Activated naive CD4-positive, alpha-beta T cell treated with anti-CD3 and anti-CD28 coated beads, Interleukin-2, amount 50 U/mL, for 24 hours (primary cell): ENCODE measurements around the gene GPD1L.

Source experiments
- H3K27ac Mint-ChIP-seq: one replicate; pipeline ENCODE4 v1.8.0; 2021; ENCODE audit warnings: mild to moderate bottlenecking, mixed read lengths
- H3K27me3 Mint-ChIP-seq: one replicate; pipeline ENCODE4 v1.8.0; 2021; ENCODE audit warnings: mixed read lengths
- H3K36me3 Mint-ChIP-seq: one replicate; pipeline ENCODE4 v1.8.0; 2021; ENCODE audit warnings: mixed read lengths
- H3K4me1 Mint-ChIP-seq: one replicate; pipeline ENCODE4 v1.8.0; 2021; ENCODE audit warnings: mixed read lengths
- H3K4me3 Mint-ChIP-seq: one replicate; pipeline ENCODE4 v1.8.0; 2021; ENCODE audit warnings: mild to moderate bottlenecking, mixed read lengths
- H3K9me3 Mint-ChIP-seq: one replicate; pipeline ENCODE4 v1.8.0; 2021; ENCODE audit warnings: mixed read lengths

The GPD1L gene

DNA sequence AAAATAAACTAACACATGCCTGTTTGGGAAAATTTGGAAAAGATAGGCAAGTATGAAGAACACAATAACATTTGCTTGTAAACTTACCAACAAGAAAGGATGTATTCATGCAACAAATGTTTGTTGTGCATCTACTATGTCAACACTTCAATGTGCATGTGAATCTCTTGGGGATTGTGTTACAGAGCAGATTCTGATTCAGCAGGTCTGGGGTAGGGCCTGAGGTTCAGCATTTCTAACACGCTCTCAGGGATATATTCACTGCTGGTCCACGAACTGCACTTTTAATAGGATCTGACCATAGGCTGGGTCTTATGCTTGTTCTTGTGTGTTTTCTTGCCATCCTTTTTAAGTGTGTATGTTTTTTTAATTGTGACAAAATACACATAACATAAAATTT is 11.8 kb downstream of the GPD1L start:
- H3K27ac Mint-ChIP-seq = no peak overlapping the region
- no peaks in the 10 kb centered on the region for H3K27me3 Mint-ChIP-seq
- H3K9me3 Mint-ChIP-seq = no peaks in the 10 kb centered on the region
- H3K4me3 Mint-ChIP-seq = no peak overlapping the region
- peaks cover 5% of the 10 kb centered on the region for H3K36me3 Mint-ChIP-seq
- peaks cover 63% of the 10 kb centered on the region for H3K4me1 Mint-ChIP-seq

- peaks cover 44% of the 10 kb centered on the region for H3K4me1 Mint-ChIP-seq
- H3K36me3 Mint-ChIP-seq = peaks cover 4% of the 10 kb centered on the region
- no peaks in the 10 kb centered on the region for H3K27me3 Mint-ChIP-seq
- no peaks in the 10 kb centered on the region for H3K9me3 Mint-ChIP-seq
- H3K27ac Mint-ChIP-seq = no peak overlapping the region
- H3K4me3 Mint-ChIP-seq = no peak overlapping the region
Observed at GRCh38 chr3:32120471-32120870, 14.1 kb downstream of the GPD1L start.

- Mint-ChIP-seq H3K27me3 (no peaks in the 10 kb centered on the region), H3K4me3 (no peak overlapping the region), H3K4me1 (peaks cover 46% of the 10 kb centered on the region), H3K36me3 (peaks cover 5% of the 10 kb centered on the region), H3K27ac (no peak overlapping the region), H3K9me3 (no peaks in the 10 kb centered on the region)
Observed at GRCh38 chr3:32121137-32121536, 14.7 kb downstream of the GPD1L start.

GRCh38 chr3:32123620-32124019 is 17.2 kb downstream of the GPD1L start:
- no peaks in the 10 kb centered on the region for H3K27me3 Mint-ChIP-seq
- H3K27ac Mint-ChIP-seq = no peak overlapping the region
- peaks cover 10% of the 10 kb centered on the region for H3K36me3 Mint-ChIP-seq
- H3K9me3 Mint-ChIP-seq = no peaks in the 10 kb centered on the region
- peaks cover 29% of the 10 kb centered on the region for H3K4me1 Mint-ChIP-seq
- no peak overlapping the region for H3K4me3 Mint-ChIP-seq

DNA sequence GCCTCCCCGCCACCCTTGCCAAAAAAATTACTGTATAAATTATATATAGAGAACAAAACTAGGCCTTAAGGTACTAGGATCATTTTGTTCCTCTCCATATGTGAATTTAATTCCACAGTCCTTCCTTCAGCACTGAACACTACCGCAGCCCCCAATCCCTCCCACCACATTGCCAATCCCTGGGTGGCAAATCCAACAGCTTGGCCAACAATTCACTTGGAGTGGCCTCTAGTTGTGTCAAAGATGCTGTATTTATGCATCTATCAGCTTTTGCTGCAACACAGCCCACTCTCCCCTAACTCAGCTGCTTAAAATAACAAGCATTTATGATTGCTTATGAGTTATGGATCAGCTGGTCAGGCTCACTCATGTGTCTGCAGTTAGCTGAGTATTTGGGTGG is 18.6 kb downstream of the GPD1L start:
- H3K36me3 Mint-ChIP-seq = peaks cover 16% of the 10 kb centered on the region
- H3K27me3 Mint-ChIP-seq = no peaks in the 10 kb centered on the region
- no peaks in the 10 kb centered on the region for H3K9me3 Mint-ChIP-seq
- H3K4me1 Mint-ChIP-seq = peaks cover 19% of the 10 kb centered on the region
- no peak overlapping the region for H3K4me3 Mint-ChIP-seq
- no peak overlapping the region for H3K27ac Mint-ChIP-seq

DNA sequence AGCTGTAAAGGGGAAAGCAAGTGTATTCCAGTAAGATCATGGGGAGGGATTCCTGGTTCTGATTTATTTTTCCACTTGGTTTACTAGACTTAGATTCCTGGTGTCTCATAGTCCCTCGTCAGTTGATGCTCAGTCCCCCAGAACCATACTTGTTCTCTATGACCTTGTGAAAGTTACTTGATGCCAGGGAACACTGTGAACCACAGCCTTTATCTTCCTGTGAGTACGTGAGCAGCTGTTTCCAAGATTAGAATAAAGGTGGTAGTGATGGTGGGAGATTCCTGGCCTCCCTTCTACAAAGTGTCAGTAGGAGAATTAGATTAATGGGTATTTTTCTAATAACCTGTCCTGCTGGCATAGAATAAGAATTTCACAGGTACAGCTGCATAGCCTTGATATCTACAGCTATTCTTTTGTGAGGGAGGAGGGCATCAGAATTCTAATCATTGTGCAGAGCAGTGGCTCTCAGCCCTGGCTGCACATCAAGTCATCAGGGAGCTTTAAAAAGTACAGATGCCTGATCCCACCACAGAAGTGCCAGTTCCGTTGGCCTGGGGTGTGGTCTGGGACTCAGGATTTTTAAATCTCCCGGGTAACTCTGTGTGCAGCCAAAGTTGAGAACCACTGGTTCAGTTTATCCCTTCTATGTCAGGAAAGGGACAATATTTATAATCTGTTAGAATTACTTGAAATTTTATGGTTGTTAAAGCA is 20.0 kb downstream of the GPD1L start:
- Mint-ChIP-seq H3K27me3 (no peaks in the 10 kb centered on the region), H3K36me3 (peaks cover 20% of the 10 kb centered on the region), H3K27ac (no peak overlapping the region), H3K4me1 (peaks cover 14% of the 10 kb centered on the region), H3K4me3 (no peak overlapping the region), H3K9me3 (no peaks in the 10 kb centered on the region)

DNA sequence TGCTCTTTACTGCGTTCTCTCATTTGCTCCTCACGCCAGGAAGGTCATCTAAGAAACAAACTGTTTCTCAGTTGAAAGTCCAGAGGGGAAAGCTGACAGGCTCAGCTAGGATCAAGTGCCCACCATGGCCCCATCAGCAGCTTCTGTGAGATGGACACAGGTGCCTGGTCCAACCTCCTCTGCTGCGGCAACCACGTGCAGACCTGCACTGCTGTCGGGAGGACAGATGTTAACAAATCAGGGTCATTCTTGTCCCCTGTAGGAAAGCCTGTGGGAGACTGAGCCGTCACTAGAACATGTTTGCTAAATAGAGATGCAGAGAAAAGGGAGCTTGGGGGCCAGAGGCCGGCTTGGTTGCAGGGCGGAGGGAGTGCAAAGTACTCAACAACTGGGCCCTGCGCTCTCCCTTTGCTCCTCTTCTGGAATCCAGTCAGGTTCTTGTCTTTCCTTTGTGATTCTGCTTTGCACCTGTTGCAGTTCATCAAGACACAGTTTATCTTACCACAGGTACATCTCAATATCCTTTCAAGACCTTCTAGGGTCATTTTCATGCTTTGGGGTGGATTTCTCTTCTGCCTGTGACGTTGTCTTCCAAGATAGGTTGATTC is 20.9 kb downstream of the GPD1L start:
- Mint-ChIP-seq H3K36me3 (peaks cover 21% of the 10 kb centered on the region), H3K9me3 (no peaks in the 10 kb centered on the region), H3K4me3 (no peak overlapping the region), H3K27me3 (no peaks in the 10 kb centered on the region), H3K4me1 (peaks cover 14% of the 10 kb centered on the region), H3K27ac (no peak overlapping the region)

DNA sequence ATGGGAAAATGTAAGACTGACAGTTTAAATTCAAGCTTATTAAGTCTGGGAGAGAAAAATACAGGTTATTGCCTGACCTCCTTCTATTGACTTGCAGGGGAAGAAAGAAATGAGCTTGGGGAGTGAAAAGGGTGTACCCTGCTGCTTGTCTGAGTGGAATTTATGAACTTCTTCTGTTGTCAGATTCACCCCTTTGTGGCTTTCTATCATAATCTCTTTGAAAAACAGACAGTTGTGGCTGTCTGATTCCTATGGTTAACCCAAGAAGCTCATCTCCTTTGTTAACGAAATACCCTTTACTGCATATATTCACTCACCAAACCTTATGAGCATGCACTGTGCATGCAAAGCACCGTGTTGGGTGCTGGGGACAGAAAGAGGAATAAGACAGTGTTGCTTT is 22.5 kb downstream of the GPD1L start:
- Mint-ChIP-seq H3K27me3 (no peaks in the 10 kb centered on the region), H3K4me3 (no peak overlapping the region), H3K4me1 (peaks cover 14% of the 10 kb centered on the region), H3K27ac (no peak overlapping the region), H3K36me3 (peaks cover 22% of the 10 kb centered on the region), H3K9me3 (no peaks in the 10 kb centered on the region)

DNA sequence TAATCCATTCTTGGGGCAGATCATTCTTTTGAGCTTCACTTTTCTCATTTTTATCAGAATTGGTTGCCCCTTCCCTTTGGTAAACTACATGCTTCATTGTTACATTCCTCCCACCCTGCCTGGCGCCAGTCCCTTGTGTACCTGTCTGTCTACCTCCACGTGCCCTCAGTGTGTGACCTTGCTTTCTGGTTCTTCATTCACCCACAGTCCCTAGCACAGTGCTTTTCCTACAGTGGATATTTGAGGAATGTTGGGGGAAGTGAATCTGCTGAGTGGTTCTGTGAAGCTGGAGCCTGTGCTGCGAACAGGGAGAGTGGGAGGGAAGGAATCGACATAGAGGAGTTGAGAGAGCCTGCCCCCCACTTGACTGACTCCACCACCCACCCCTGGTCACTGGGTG is 23.4 kb downstream of the GPD1L start:
- Mint-ChIP-seq H3K4me3 (no peak overlapping the region), H3K27ac (no peak overlapping the region), H3K4me1 (peaks cover 14% of the 10 kb centered on the region), H3K36me3 (peaks cover 22% of the 10 kb centered on the region), H3K9me3 (no peaks in the 10 kb centered on the region), H3K27me3 (no peaks in the 10 kb centered on the region)

DNA sequence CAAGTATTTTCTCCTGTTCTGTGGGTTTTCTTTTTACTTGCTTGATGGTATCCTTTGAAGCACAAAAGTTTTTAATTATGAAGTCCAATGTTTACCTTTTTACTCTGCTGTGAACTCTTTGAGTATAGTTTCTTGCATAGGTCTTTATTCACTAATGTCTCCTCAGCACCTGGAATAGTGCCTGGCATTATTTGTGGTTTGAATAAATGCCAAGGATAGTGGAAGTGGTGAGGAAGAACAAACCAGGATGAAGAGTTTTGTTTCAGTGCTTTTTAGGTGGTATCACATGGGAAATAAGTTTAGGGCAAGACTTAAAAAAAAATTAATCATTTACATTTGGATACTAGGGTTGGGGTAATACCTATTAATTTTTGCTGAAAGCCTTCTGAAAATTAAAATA is 25.7 kb downstream of the GPD1L start:
- Mint-ChIP-seq H3K4me1 (peaks cover 7% of the 10 kb centered on the region), H3K36me3 (peaks cover 25% of the 10 kb centered on the region), H3K9me3 (no peaks in the 10 kb centered on the region), H3K4me3 (no peak overlapping the region), H3K27ac (no peak overlapping the region), H3K27me3 (no peaks in the 10 kb centered on the region)

DNA sequence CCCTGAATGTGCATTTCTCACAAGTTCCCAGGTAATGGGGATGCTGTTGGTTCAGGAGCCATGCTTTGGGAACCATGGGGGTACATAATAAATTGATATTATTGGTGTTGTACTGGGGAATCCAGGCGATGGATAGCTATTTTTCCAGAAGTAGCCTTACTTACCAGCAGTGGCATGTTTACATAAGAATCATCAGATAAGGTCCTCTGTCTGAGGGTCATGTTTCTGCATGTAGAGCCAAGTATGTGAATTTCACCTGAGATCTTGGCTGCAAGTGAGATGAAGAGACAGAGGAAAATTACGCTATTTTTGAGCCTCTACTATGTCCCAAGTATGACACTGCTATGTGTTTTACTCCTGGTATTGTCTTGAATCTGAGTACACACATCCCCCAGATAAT is 26.3 kb downstream of the GPD1L start:
- no peaks in the 10 kb centered on the region for H3K9me3 Mint-ChIP-seq
- H3K27ac Mint-ChIP-seq = no peak overlapping the region
- no peak overlapping the region for H3K4me3 Mint-ChIP-seq
- no peaks in the 10 kb centered on the region for H3K27me3 Mint-ChIP-seq
- peaks cover 25% of the 10 kb centered on the region for H3K36me3 Mint-ChIP-seq
- peaks cover 12% of the 10 kb centered on the region for H3K4me1 Mint-ChIP-seq

DNA sequence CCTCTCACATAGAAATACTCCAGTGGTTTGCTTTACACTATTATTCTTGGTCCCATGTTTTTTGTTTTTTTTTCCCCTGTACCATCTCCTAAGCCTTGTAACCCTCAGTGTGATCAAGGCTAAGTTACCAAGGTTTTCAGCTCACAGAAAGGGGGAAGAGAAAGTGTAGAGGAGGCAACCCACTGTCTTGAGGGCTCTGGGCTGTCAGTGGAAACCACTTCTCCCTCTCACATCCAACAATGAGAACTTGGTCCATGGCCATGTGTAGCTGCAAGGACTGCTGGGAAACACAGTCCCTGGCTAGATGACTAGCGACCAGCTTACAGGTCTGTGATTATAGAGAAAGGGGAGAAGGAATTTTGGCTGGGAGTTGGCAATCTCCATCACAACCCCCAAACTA is 30.3 kb downstream of the GPD1L start:
- Mint-ChIP-seq H3K9me3 (no peaks in the 10 kb centered on the region), H3K4me1 (peaks cover 18% of the 10 kb centered on the region), H3K27ac (no peak overlapping the region), H3K36me3 (peaks cover 9% of the 10 kb centered on the region), H3K4me3 (no peak overlapping the region), H3K27me3 (no peaks in the 10 kb centered on the region)

- peaks cover 9% of the 10 kb centered on the region for H3K36me3 Mint-ChIP-seq
- no peaks in the 10 kb centered on the region for H3K27me3 Mint-ChIP-seq
- peaks cover 18% of the 10 kb centered on the region for H3K4me1 Mint-ChIP-seq
- H3K4me3 Mint-ChIP-seq = no peak overlapping the region
- H3K9me3 Mint-ChIP-seq = no peaks in the 10 kb centered on the region
- no peak overlapping the region for H3K27ac Mint-ChIP-seq
Observed at GRCh38 chr3:32137870-32138269, 31.4 kb downstream of the GPD1L start.

DNA sequence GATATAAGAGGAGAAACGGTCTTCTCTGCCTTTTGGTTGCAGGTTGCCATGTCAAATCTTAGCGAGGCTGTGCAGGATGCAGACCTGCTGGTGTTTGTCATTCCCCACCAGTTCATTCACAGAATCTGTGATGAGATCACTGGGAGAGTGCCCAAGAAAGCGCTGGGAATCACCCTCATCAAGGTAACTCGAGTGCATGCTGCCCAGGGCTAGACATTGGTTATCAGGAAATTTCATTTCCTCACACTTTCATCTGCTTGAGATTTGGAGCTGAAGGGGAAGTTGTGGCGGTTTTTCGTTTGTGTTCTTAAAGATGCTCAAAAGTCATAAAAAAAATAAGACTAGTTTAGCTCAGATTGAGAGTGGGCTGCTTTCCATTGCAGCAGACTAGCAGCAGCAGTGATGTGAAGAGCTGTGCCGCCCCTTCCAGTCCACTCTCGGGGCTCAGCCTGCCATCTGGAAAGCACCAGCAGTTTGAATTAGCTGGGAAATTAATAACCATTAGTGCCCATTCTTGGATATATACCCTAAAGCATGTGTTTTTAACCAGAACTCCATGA is 32.2 kb downstream of the GPD1L start:
- Mint-ChIP-seq H3K9me3 (no peaks in the 10 kb centered on the region), H3K27me3 (no peaks in the 10 kb centered on the region), H3K4me3 (no peak overlapping the region), H3K36me3 (peaks cover 7% of the 10 kb centered on the region), H3K4me1 (peaks cover 18% of the 10 kb centered on the region), H3K27ac (no peak overlapping the region)

GRCh38 chr3:32140943-32141342 is 34.5 kb downstream of the GPD1L start:
- no peak overlapping the region for H3K4me3 Mint-ChIP-seq
- H3K27me3 Mint-ChIP-seq = no peaks in the 10 kb centered on the region
- H3K4me1 Mint-ChIP-seq = peaks cover 18% of the 10 kb centered on the region
- H3K36me3 Mint-ChIP-seq = peaks cover 4% of the 10 kb centered on the region
- H3K27ac Mint-ChIP-seq = no peak overlapping the region
- H3K9me3 Mint-ChIP-seq = no peaks in the 10 kb centered on the region

DNA sequence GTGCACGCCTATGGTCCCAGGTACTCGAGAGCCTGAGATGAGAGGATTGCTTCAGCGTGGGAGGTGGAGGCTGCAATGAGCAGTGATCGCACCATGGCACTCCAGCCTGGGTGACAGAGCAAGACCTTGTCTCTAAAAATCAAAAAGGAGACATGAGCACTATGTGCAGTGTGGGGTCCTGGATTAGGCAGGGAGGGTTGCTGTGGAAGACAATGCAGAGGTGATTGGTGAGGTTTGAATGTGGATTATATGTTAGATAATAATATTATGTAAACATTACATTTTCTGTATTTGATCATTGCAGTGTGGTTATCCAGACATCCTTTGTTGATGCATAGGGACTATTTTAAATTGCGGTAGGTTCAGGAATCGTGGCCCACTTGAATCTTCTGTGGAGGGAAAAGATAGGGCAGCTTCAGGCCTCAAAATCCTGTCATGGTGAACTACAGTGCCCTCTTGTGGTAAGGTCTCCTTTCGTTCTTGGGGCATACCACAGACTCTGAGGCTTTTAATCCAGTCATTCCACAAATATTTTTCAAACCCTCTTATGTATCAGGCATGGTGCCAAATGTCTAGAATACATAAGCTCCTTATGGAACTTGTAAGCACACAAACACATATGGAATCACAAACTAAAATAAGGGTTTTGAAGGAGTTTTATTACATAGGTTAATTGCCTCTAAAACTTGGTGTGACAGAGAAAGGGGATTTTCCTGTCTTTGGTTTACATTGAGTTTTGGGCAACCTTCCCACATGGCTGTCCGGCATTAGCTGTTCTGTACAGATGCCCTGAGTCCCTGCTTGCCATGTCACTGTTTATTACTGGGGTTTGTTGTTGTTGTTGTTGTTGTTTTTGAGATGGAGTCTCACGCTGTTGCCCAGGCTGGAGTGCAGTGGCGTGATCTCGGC is 37.7 kb downstream of the GPD1L start:
- Mint-ChIP-seq H3K4me1 (no peaks in the 10 kb centered on the region), H3K9me3 (no peaks in the 10 kb centered on the region), H3K4me3 (no peak overlapping the region), H3K36me3 (peaks cover 7% of the 10 kb centered on the region), H3K27ac (no peak overlapping the region), H3K27me3 (no peaks in the 10 kb centered on the region)
